GM18502 (cell line): ENCODE data around the gene GP1BA.

ENCODE experiments used
- ATAC-seq: cut with Tn5 transposase; IDR thresholded peaks from one replicate; pipeline ENCODE4 v1.9.1; 2021; ENCODE audit warnings: mild to moderate bottlenecking; ENCODE audit not compliant: unreplicated experiment, poor library complexity

GP1BA gene

GRCh38 chr17:4971826-4972225 is 39.7 kb downstream of the GP1BA start:
- no peak for ATAC-seq

DNA sequence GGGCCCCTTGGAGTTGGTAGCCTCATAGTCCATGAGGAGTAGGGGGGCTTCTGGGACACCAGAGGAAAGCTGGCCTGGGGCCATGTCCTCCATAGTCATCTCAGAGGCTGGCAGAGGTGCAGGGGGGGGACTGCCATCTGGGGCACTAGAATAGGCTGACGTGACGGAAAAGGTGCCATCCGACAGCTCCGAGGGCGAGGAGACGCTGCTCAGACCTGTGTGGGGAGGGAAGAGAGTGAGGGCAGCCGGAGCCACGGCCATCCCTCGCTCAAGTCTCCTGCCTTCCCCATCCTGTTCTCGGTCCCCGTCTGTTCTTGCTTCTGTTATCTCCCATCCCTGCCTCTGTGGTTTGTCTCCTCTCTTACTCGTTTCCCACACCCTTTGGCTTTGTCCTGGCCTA is 40.2 kb downstream of the GP1BA start:
- ATAC-seq: no peak

- ATAC-seq: no peak
Measured at GRCh38 chr17:4972752-4973151, 40.7 kb downstream of the GP1BA start.

DNA sequence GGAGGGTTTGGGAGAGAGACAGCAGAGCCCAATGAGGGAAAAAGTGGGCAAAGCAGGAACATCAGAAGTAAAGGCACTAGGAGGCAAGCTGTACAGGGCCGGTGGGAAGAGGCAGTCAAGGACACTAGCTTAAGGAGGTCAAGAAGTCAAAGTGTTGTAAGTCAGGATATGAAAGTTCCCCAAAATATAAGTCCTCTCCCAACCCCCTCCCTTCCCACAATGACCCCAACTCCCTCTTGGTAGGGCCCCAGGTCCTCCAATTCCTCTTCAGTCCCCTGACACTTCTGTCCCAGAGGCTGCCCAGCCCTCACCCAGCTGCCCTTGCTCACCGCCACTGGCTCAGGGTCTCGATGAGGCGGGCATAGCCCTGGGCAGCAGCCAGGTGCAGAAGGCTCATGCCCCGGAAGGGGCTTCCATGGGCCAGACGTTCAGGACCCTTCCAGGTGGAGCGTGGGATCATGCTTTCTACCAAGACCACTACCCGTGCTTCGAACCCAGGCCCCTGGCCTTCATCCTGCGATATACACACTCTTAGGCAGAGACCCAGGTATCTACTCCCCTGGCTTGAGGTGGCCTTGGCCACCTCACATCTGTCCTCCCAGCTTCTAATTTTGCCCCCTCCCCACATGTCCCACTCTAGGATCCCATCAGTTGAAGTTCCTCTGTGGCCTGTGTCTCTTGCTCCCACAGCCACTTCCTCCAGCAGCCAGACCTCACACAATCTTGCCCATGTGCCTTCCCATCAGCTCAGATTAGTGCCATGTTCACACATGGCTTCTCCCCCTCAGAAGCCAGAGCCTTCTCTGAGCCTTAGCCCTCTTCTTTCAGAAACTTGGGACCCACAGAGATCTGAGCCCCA is 41.4 kb downstream of the GP1BA start:
- no peak for ATAC-seq

DNA sequence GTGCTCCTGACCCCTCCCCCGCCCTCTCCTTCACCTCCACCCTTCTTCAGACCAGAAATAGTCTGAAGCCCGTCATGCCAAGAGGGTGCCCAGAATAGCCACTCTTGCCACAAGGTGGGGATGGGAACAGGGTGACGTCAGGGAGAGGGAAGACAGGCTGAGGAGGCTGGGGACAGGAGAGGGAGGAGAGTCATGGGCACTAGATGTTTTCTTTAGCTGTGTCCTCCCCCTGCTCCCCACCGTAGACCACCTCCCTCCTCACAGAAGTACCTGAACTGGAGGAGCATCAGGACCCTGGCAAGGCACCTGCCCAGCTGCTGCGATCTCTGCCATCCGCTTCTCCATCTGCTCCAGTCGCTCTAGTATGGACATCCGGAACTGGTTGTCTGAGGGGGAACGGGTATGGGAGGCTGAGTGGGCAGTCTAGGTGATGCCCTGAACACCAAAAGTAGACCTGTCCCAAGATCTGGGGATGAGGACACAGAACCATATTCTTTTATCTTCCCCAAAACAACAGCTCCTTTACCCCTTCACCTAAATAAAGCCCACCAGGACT is 42.1 kb downstream of the GP1BA start:
- ATAC-seq: no peak

- no peak for ATAC-seq
Measured at GRCh38 chr17:4978726-4979125, 46.6 kb downstream of the GP1BA start.

DNA sequence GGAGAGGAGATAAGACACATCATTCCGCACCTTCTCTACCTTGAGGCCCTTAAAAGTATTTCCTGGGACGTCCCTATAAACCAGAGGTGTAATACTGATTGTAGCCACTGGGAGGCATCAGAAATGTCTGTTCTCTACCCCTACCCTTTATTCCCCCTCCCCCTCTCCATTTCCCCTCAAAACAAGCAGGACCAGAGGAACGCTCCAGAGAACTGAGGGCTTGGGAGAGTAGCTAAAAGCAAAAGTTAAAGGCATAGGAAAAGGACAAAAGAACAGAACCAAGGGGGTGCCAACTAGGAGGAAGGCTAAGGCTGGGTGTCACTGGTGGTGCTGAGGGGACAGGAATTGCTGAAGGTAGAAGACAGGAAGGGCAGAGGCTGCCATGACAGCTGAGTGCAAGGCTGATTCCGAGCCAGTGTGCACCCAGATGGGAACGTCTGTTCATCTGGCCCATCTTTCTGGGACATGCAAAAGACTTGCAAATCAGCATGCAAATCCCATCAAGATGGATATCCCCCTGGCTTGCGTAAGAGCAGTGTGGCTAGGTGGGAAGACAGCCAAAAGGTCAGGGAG is 48.7 kb downstream of the GP1BA start:
- no peak for ATAC-seq

GRCh38 chr17:4982305-4982704 is 50.2 kb downstream of the GP1BA start:
- ATAC-seq: no peak
